HepG2 (cell line): ENCODE data around the gene ZCCHC9. TPM values are rescaled to one million over a fixed set of nuclear protein-coding genes. Genes with fewer than 3 reads are reported as not detected.

Experiments
- ATAC-seq: fragments of 200-7000 bp; cut with Tn5 transposase; 3 replicates; pipeline ENCODE4 v1.9.1; 2020; ENCODE audit warnings: mild to moderate bottlenecking, moderate library complexity
- BruUV-seq: library from RNA; stranded (reverse); fragments of 400-500 nt; replicated peaks from 2 replicates; lab custom pipeline; 2021; lab: Mats Ljungman, UMichigan
- CTCF ChIA-PET: fragments of 300-600 bp; formaldehyde crosslinking; extraction: SDS; loops from one replicate; lab custom pipeline; 2021; ENCODE audit warnings: low total read pairs, inconsistent platforms, low intra/inter-chr PET ratio; lab: Yijun Ruan, JAX
- POLR2A ChIA-PET: fragments of 350-600 bp; sonication (Branson Sonifier 250); formaldehyde crosslinking; loops from one replicate; lab custom pipeline; 2020; ENCODE audit warnings: antibody characterized with exemption, inconsistent platforms; lab: Yijun Ruan, JAX
- DNase-seq: peaks from one replicate; pipeline ENCODE4 v3.0.0-alpha.2; 2015; ENCODE audit warnings: low spot score
- FAIRE-seq: peaks from 3 replicates; lab custom pipeline; 2011; peaks lifted over from hg19 to GRCh38; lab: Jason Lieb, UNC
- H2AFZ ChIP-seq: one replicate; pipeline ENCODE4 v1.6.1; 2011; ENCODE audit warnings: low read length, inconsistent platforms
- H3K27ac ChIP-seq: fragments of 300-600 bp; 3 replicates; pipeline ENCODE4 v1.8.0; 2011; ENCODE audit warnings: mixed run types, mild to moderate bottlenecking, mixed read lengths, low read length, inconsistent platforms; ENCODE audit not compliant: insufficient read depth; ENCODE audit errors: extremely low read length
- H3K27me3 ChIP-seq, 2 experiments: fragments of 200-600 bp in 1 of 2; 2 replicates in 1 of 2; 3 replicates in 1 of 2; pipeline versions ENCODE4 v1.6.0 to v1.8.0; 2011; ENCODE audit warnings: low read length in 2 of 2, mild to moderate bottlenecking in 2 of 2, moderate library complexity in 2 of 2, inconsistent platforms in 1 of 2; ENCODE audit not compliant: insufficient read depth in 2 of 2, control insufficient read depth in 1 of 2
- H3K36me3 ChIP-seq, 2 experiments: fragments of 200-600 bp in 1 of 2; replicated peaks in 1 of 2; 2 replicates in 1 of 2; 3 replicates in 1 of 2; pipeline versions ENCODE4 v1.5.1 to v1.8.0; 2011; ENCODE audit warnings: low read length in 2 of 2, inconsistent platforms in 1 of 2; ENCODE audit not compliant: insufficient read depth in 2 of 2, control insufficient read depth in 1 of 2
- H3K4me1 ChIP-seq: 2 replicates; pipeline ENCODE4 v1.5.1; 2012; ENCODE audit warnings: low read length, inconsistent platforms; ENCODE audit not compliant: insufficient read depth
- H3K4me2 ChIP-seq: 2 replicates; pipeline ENCODE4 v1.6.0; 2011; ENCODE audit warnings: low read depth, low read length, inconsistent platforms
- H3K4me3 ChIP-seq, 3 experiments: fragments of 200-600 bp in 1 of 3; sonication (generic), shearing (Covaris generic) in 1 of 3; replicated peaks in 1 of 3; 2 replicates each; pipeline ENCODE4 v1.5.1; 2011 to 2016; ENCODE audit warnings: low read length in 3 of 3, inconsistent platforms in 2 of 3, low read depth in 2 of 3, mild to moderate bottlenecking in 2 of 3, control low read depth in 1 of 3, mixed read lengths in 1 of 3; ENCODE audit not compliant: insufficient read depth in 1 of 3
- H3K79me2 ChIP-seq: one replicate; pipeline ENCODE4 v1.6.1; 2011; ENCODE audit warnings: low read length, inconsistent platforms; ENCODE audit not compliant: insufficient read depth
- H3K9ac ChIP-seq: 2 replicates; pipeline ENCODE4 v1.6.0; 2011; ENCODE audit warnings: mild to moderate bottlenecking, low read depth, low read length, inconsistent platforms; ENCODE audit not compliant: insufficient read depth
- H3K9me3 ChIP-seq: 2 replicates; pipeline ENCODE4 v1.5.1; 2012; ENCODE audit warnings: mild to moderate bottlenecking, low read length
- H4K20me1 ChIP-seq: 2 replicates; pipeline ENCODE4 v1.6.0; 2011; ENCODE audit warnings: inconsistent platforms, mild to moderate bottlenecking, low read length, moderate library complexity; ENCODE audit not compliant: insufficient read depth
- CREB1 ChIP-seq, 2 experiments: fragments of 450-650 bp in 1 of 2; IDR thresholded peaks; 2 replicates each; pipeline ENCODE4 v1.6.1; 2016 to 2017; ENCODE audit warnings: control low read depth in 1 of 2, mild to moderate bottlenecking in 1 of 2, missing compliant biosample characterization in 1 of 2, missing genetic modification characterization in 1 of 2
- HNF1B ChIP-seq: sonication (generic); formaldehyde crosslinking; IDR thresholded peaks from 2 replicates; pipeline ENCODE4 v1.5.1; 2020; ENCODE audit warnings: mild to moderate bottlenecking, moderate library complexity, missing genetic modification reagents
- MED13 ChIP-seq: sonication (generic); formaldehyde crosslinking; IDR thresholded peaks from 2 replicates; pipeline ENCODE4 v1.5.0; 2020; ENCODE audit warnings: missing genetic modification reagents
- NCOA1 ChIP-seq: sonication (generic); formaldehyde crosslinking; IDR thresholded peaks from 2 replicates; pipeline ENCODE4 v1.9.0; 2021; ENCODE audit warnings: missing genetic modification reagents
- NPAS2 ChIP-seq: sonication (generic); formaldehyde crosslinking; IDR thresholded peaks from 2 replicates; pipeline ENCODE4 v1.8.0; 2022; ENCODE audit warnings: mild to moderate bottlenecking, missing genetic modification reagents, borderline replicate concordance
- PHB2 ChIP-seq: fragments of 450-650 bp; IDR thresholded peaks from 2 replicates; pipeline ENCODE4 v1.6.1; 2018; ENCODE audit not compliant: partially characterized antibody
- SAP130 ChIP-seq: IDR thresholded peaks from 2 replicates; pipeline ENCODE4 v1.6.1; 2016; ENCODE audit warnings: low read depth
- ZKSCAN1 ChIP-seq: fragments of 150-350 bp; IDR thresholded peaks from 2 replicates; pipeline ENCODE4 v1.6.1; 2014; ENCODE audit warnings: low read length
- ZNF605 ChIP-seq: sonication (generic); formaldehyde crosslinking; IDR thresholded peaks from 2 replicates; pipeline ENCODE4 v1.8.0; 2022; ENCODE audit warnings: mild to moderate bottlenecking, missing genetic modification reagents
- ZNF607 ChIP-seq: sonication (generic); formaldehyde crosslinking; IDR thresholded peaks from 2 replicates; pipeline ENCODE4 v1.5.1; 2020; ENCODE audit warnings: missing genetic modification reagents, mild to moderate bottlenecking, borderline replicate concordance
- ZNF616 ChIP-seq: sonication (generic); formaldehyde crosslinking; IDR thresholded peaks from 2 replicates; pipeline ENCODE4 v1.5.0; 2020; ENCODE audit warnings: low read depth, mild to moderate bottlenecking, missing genetic modification reagents
- WGBS: methylation state at CpG from one replicate; pipeline ENCODE4 v1.1.6; 2017; ENCODE audit warnings: low lambda C conversion rate; 5-methylcytosine and 5-hydroxymethylcytosine counted together
- in situ Hi-C: cut with HindIII; loops from 2 replicates; pipeline ENCODE4 v1.10.0; 2017; ENCODE audit warnings: low pct_unique_long_range_greater_than_20kb; ENCODE audit not compliant: extremely low pct_ligation_motif_present
- intact Hi-C: fragments of 100-400 bp; cut with micrococcal nuclease; formaldehyde crosslinking; loops from one replicate; pipeline ENCODE4 v1.10.0; 2022; ENCODE audit not compliant: unreplicated experiment
- polyA plus RNA-seq, 8 experiments: library from polyadenylated mRNA; depleted of rRNA in 3 of 8; stranded (reverse) in 7 of 8; unstranded in 1 of 8; fragments of >200 nt; fragmentation: Illumina TruSeq in 4 of 8; extraction: Trizol in 4 of 8; gene quantifications; 2 replicates each; pipeline versions ENCODE4 v1.2.1 to v1.2.3, GENCODE V29; 2011 to 2016; ENCODE audit warnings: low read depth in 4 of 8, missing spikeins in 1 of 8, mixed read lengths in 1 of 8; ENCODE audit not compliant: insufficient read depth in 1 of 8
- total RNA-seq, 5 experiments: library from RNA; depleted of rRNA; stranded (reverse); fragments of >200 nt; fragmentation: Illumina TruSeq; extraction: Trizol; gene quantifications; 2 replicates each; pipeline ENCODE4 v1.2.3, GENCODE V29; 2016; ENCODE audit warnings: low read depth in 1 of 5

The ZCCHC9 gene
- total and polyA plus RNA-seq, 2 of the 13 experiments (the other 11 are each of a cell fraction or from before 2014, with no cell fraction given), result 28.7 to 52.5 TPM

GRCh38 chr5:81315830-81316229 is 14.4 kb downstream of the ZCCHC9 start:
- Histone ChIP-seq H3K36me3 (peaks cover 0 to 20% of the 10 kb centered on the region in 2 experiments; a peak in 3 of 5 replicates), H3K27ac (no peak overlapping the region), H2AFZ (no peak overlapping the region), H3K27me3 (no peaks in the 10 kb centered on the region), H3K4me2 (no peak overlapping the region), H3K4me1 (peaks cover 2% of the 10 kb centered on the region), H3K4me3 (no peak overlapping the region), H3K9me3 (no peaks in the 10 kb centered on the region), H3K79me2 (no peaks in the 10 kb centered on the region), H4K20me1 (no peaks in the 10 kb centered on the region)
- ChIA-PET POLR2A (no interaction called here), CTCF (no interaction called here)
- FAIRE-seq, result no peak
- DNase-seq, result no peak
- ATAC-seq, result no peak
- intact Hi-C loops, result no loop called here
- WGBS, result 90% methylated on average over 4 of the region's 4 CpGs
- BruUV-seq, result no TSS peak
- in situ Hi-C loops, result no loop called here
- TF ChIP-seq ZNF616, result no peak
- no peak for TF ChIP-seq CREB1 (IDR thresholded peaks at IDR 0.05)
- no peak for TF ChIP-seq CREB1 (CRISPR knock-in tag; IDR thresholded peaks at IDR 0.05)
- TF ChIP-seq ZKSCAN1, result peak; percentile 65
- no peak for TF ChIP-seq PHB2
- TF ChIP-seq SAP130 (CRISPR knock-in tag), result no peak
- no peak for TF ChIP-seq ZNF605
- TF ChIP-seq NCOA1, result no peak
- TF ChIP-seq, all 625 proteins: peak for 1
- no peak overlapping the region for H3K9ac ChIP-seq

- POLR2A ChIA-PET, result no interaction called here
Measured at GRCh38 chr5:81316571-81316970, 15.2 kb downstream of the ZCCHC9 start.

More at GRCh38 chr5:81316571-81316970, 15.2 kb downstream of the ZCCHC9 start:
- no TSS peak for BruUV-seq
- CTCF ChIA-PET, result no interaction called here
- ATAC-seq (no peak), FAIRE-seq (no peak), DNase-seq (no peak)
- Histone ChIP-seq H3K27me3 (no peaks in the 10 kb centered on the region), H3K4me2 (no peak overlapping the region), H2AFZ (no peak overlapping the region), H3K4me3 (no peak overlapping the region), H3K9me3 (no peaks in the 10 kb centered on the region), H3K9ac (no peak overlapping the region), H3K4me1 (no peaks in the 10 kb centered on the region), H3K36me3 (peaks cover 0 to 12% of the 10 kb centered on the region in 2 experiments; a peak in 2 of 5 replicates), H4K20me1 (no peaks in the 10 kb centered on the region), H3K27ac (no peak overlapping the region), H3K79me2 (no peaks in the 10 kb centered on the region)
- intact Hi-C loops (no loop called here), in situ Hi-C loops (no loop called here)
- TF ChIP-seq ZNF607 (CRISPR knock-in tag), result no peak
- TF ChIP-seq HNF1B (CRISPR knock-in tag), result no peak
- no peak for TF ChIP-seq MED13
- no peak for TF ChIP-seq NPAS2
- 60% methylated on average over 2 of the region's 2 CpGs for WGBS
